Heart right ventricle (tissue), 16 donors: Measurements from ENCODE around the gene MKI67. TPM values are rescaled to one million over a fixed set of nuclear protein-coding genes. Genes with fewer than 3 reads are reported as not detected.
"Not testable (repeated sequence)": the region's sequence is repeated elsewhere in the genome, so short reads cannot be mapped to it uniquely, and the experiment has no call there.

ENCODE experiments used
- ATAC-seq, 8 donors: fragments of 200-7000 bp; cut with Tn5 transposase; one replicate each; pipeline ENCODE4 v1.9.1; 2020; ENCODE audit warnings: mild to moderate bottlenecking in 8 of 8, moderate library complexity in 8 of 8, moderate number of reproducible peaks in 1 of 8
- DNase-seq, 2 donors: peaks; one replicate each; pipeline ENCODE4 v3.0.0-alpha.2; 2020
- H3K27ac ChIP-seq, 10 donors: fragments of 200-600 bp; sonication (generic) in 2 of 10; one replicate each; pipeline versions ENCODE4 v1.5.0 to v1.8.0; 2020 to 2022; ENCODE audit warnings: mild to moderate bottlenecking in 3 of 10
- H3K27me3 ChIP-seq, 7 donors: fragments of 200-600 bp; one replicate each; pipeline ENCODE4 v1.8.0; 2021 to 2022; ENCODE audit warnings: mild to moderate bottlenecking in 2 of 7
- H3K36me3 ChIP-seq, 9 donors: fragments of 200-600 bp; sonication (generic) in 1 of 9; one replicate each; pipeline versions ENCODE4 v1.5.0 to v1.8.0; 2020 to 2022; ENCODE audit warnings: mild to moderate bottlenecking in 2 of 9
- H3K4me1 ChIP-seq, 9 donors: fragments of 200-600 bp; sonication (generic) in 1 of 9; one replicate each; pipeline versions ENCODE4 v1.5.0 to v1.8.0; 2020 to 2022; ENCODE audit warnings: mild to moderate bottlenecking in 4 of 9
- H3K4me3 ChIP-seq, 10 donors: fragments of 200-600 bp; sonication (generic) in 2 of 10; one replicate each; pipeline versions ENCODE4 v1.5.0 to v1.8.0; 2020 to 2022; ENCODE audit warnings: mild to moderate bottlenecking in 7 of 10, moderate library complexity in 2 of 10
- H3K9me3 ChIP-seq, 11 donors: fragments of 200-600 bp in 10 of 11; sonication (generic) in 2 of 11; one replicate each; pipeline versions ENCODE4 v1.5.0 to v1.8.0; 2013 to 2022; ENCODE audit warnings: mild to moderate bottlenecking in 2 of 11, control low read depth in 1 of 11, moderate library complexity in 1 of 11
- WGBS, 2 donors: extraction: QIAGEN DNeasy Blood & Tissue Kit; methylation state at CpG; one replicate each; pipeline ENCODE4 v1.1.7; 2013; ENCODE audit warnings: inconsistent platforms in 1 of 2; 5-methylcytosine and 5-hydroxymethylcytosine counted together
- intact Hi-C, 10 donors: fragments of 100-400 bp; cut with DNase I; formaldehyde crosslinking; loops; one replicate each; pipeline versions ENCODE4 v1.11.1 to v1.14.2; 2022
- polyA plus RNA-seq, 2 donors: library from polyadenylated mRNA; stranded (reverse); fragments of 200-250 nt; gene quantifications; one replicate each; pipeline ENCODE4 v1.2.3, GENCODE V29; 2013
- total RNA-seq, 10 donors: library from RNA; stranded (reverse); fragmentation: NEBNext Ultra II Directional in 3 of 10; extraction: Animal tissue kit (Norgen Biotek cat#: 25700) in 3 of 10; gene quantifications; one replicate each; pipeline versions ENCODE4 v1.2.1 to v1.2.4, GENCODE V29; 2021 to 2023
- TF ChIP-seq, protein P1 (sequence below), 9 donors: fragments of 200-600 bp; sonication (generic) in 2 of 9; IDR thresholded peaks; one replicate each; pipeline versions ENCODE4 v1.5.0 to v1.8.0; 2021 to 2022; ENCODE audit warnings: antibody characterized with exemption in 9 of 9, mild to moderate bottlenecking in 5 of 9, moderate library complexity in 1 of 9
- donor health status: Arrhythmogenic right ventricular cardiomyopathy.
- donor health status: ischemic (EF 13 %, LVEDD 7.1; RV severe dilation, severe dysfunction).
- donor health status: healthy with polysubstance abuse.
- donor health status: DM: no; HTN: yes; CAD: no.
- donor health status: DM: no; HTN: no; CAD: no.
- donor health status: ischemic (EF 25% LVEDD 6.9; RV normal size, moderate dysfunction).
- donor health status: ischemic (EF 25% LVEDD 5.7; RV mildly dilated, moderate dysfunction).
- donor health status: healthy.
- donor health status: DM: yes; HTN: yes; CAD: no.
- donor health status: Ischemic cardiomyopathy.
- donor health status: ischemic (EF 35%, LVEDD 5.7; RV mildly dilated, moderate dysfunction).
- donor health status: nonischemic (EF 11% LVEDD 7.7; RV severe dilation, severe dysfunction).
- donor health status: DM: yes; HTN: yes; CAD: no.
- donor health status: PGD.
- donor health status: ischemic (EF 29% LVEDD 5.4; RV normal size, mild dysfunction).
- donor health status: nonischemic (EF 23%, LVEDD 6.1; RV moderate dilation, normal function).

MKI67 gene
- total and polyA plus RNA-seq, 12 donors: 0.09 to 19.1 (median 0.42) TPM

DNA sequence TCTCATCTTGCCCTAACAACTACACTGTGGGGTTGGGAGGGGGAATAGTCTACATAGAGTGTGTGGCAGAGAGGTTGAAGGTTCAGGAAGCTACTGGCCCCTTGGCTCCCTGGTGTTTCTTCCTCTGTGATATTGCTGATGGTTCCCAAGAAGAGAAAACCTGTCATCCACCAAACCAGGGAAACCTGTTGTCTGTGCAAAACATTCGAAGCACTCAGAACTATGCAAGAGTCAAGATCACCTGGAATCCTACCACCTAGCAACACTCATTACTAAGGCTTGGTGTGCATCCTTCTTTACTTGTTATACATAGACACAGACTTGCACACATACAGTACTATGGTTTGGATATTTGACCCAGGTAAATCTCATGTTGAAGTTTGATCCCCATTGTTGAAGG is 46.5 kb upstream of the MKI67 start:
- Histone ChIP-seq H3K4me3 (no peak overlapping the region), H3K36me3 (no peaks in the 10 kb centered on the region), H3K4me1 (no peaks in the 10 kb centered on the region), H3K27ac (no peak overlapping the region), H3K9me3 (peaks cover 0 to 43% (median 9%) of the 10 kb centered on the region in 11 donors), H3K27me3 (peaks cover 0 to 27% (median 13%) of the 10 kb centered on the region in 7 donors)
- DNase-seq (no peak), ATAC-seq (no peak)
- TF ChIP-seq, protein P1, sequence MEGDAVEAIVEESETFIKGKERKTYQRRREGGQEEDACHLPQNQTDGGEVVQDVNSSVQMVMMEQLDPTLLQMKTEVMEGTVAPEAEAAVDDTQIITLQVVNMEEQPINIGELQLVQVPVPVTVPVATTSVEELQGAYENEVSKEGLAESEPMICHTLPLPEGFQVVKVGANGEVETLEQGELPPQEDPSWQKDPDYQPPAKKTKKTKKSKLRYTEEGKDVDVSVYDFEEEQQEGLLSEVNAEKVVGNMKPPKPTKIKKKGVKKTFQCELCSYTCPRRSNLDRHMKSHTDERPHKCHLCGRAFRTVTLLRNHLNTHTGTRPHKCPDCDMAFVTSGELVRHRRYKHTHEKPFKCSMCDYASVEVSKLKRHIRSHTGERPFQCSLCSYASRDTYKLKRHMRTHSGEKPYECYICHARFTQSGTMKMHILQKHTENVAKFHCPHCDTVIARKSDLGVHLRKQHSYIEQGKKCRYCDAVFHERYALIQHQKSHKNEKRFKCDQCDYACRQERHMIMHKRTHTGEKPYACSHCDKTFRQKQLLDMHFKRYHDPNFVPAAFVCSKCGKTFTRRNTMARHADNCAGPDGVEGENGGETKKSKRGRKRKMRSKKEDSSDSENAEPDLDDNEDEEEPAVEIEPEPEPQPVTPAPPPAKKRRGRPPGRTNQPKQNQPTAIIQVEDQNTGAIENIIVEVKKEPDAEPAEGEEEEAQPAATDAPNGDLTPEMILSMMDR (IDR thresholded peaks at IDR 0.05): no peak
- 76 to 84% methylated on average over 1 of the region's 1 CpG for WGBS, 2 donors
- intact Hi-C loops: no loop called here

DNA sequence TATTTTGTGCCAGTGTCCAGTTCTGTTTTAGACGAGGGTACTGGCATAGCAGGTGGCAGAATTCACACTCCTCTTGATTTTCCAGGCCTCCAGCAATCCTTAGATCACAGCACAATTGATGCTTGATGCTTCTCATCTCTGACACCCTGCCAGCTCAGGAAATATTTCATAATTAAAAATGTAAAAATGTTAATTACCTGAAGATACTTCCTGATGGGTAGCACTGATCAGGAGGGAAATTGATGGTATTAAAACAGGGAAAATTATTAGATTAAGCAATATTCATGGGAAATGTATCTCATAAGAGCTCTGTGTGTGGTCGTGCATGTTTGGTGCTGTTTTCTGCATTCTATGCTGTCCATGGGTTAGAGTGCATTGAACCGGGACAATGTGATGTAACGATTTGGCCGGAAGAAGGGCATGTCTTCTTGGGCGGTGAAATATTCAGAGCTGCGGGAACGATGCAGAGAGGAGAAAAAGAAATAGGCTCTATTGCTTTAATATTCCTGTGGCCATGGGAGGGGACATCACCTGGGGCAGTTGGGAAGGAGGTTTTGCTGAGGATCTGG is 43.7 kb upstream of the MKI67 start:
- WGBS, 2 donors: 77 to 84% methylated on average over 8 of the region's 8 CpGs
- Histone ChIP-seq H3K4me1 (no peaks in the 10 kb centered on the region), H3K27me3 (peaks cover 0 to 36% (median 18%) of the 10 kb centered on the region in 7 donors), H3K4me3 (no peak overlapping the region), H3K9me3 (peaks cover 0 to 33% (median 8%) of the 10 kb centered on the region in 11 donors), H3K36me3 (no peaks in the 10 kb centered on the region), H3K27ac (no peak overlapping the region)
- no peak for ATAC-seq
- TF ChIP-seq, protein P1 (IDR thresholded peaks at IDR 0.05): no peak
- intact Hi-C loops: no loop called here
- DNase-seq: no peak

- intact Hi-C loops: no loop called here
- Histone ChIP-seq H3K4me3 (no peak overlapping the region), H3K36me3 (no peaks in the 10 kb centered on the region), H3K9me3 (peaks cover 0 to 14% (median 0%) of the 10 kb centered on the region in 11 donors), H3K27me3 (peaks cover 0 to 49% (median 20%) of the 10 kb centered on the region in 7 donors), H3K27ac (no peak overlapping the region), H3K4me1 (no peaks in the 10 kb centered on the region)
- WGBS, 2 donors: 91 to 92% methylated on average over 3 of the region's 3 CpGs
- TF ChIP-seq, protein P1 (IDR thresholded peaks at IDR 0.05): no peak
- no peak for DNase-seq
- no peak for ATAC-seq
Measured at GRCh38 chr10:128167926-128168520, 41.8 kb upstream of the MKI67 start.

DNA sequence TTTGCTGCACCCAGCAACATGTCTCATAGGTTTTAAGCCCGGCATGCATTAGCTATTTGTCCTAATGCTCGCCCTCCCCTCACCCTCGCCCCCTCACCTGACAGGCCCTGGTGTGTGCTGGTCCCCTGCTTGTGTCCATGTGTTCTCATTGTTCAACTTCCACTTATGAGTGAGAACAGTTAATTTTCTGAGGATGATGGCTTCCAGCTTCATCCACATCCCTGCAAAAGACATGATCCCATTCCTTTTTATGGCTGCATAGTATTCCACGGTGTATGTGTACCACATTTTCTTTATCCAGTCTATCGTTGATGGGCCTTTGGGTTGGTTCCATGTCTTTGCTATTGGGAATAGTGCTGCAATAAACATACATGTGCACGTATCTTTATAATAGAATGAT is 40.9 kb upstream of the MKI67 start:
- H3K4me3 ChIP-seq, DNase-seq, intact Hi-C loops, H3K4me1 ChIP-seq, ATAC-seq, H3K27ac ChIP-seq, H3K36me3 ChIP-seq, H3K9me3 ChIP-seq: not testable (repeated sequence)
- peaks cover 0 to 51% (median 21%) of the 10 kb centered on the region in 7 donors for H3K27me3 ChIP-seq
- WGBS, 2 donors: 88 to 94% methylated on average over 6 of the region's 6 CpGs

DNA sequence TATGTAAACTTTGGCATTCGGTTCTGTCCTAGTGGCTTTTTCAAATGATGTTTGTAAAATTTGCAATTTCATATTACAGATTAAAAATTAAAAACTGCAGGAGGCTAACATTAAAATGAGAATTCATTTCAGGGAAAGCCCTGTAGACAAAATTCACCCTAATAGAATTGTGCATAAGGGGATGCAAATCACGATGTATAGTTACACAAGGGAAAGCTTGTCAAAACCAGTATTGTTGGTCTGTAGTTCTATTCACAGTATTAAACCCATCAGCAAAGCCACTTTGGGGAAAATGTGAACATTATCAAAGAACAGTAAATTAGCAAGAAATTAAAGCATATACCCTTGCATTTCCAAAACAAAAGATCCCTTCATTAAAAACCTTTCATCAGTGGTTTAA is 39.9 kb upstream of the MKI67 start:
- H3K9me3 ChIP-seq: peaks cover 0 to under 1% (median 0%) of the 10 kb centered on the region in 11 donors
- peaks cover 0 to 49% (median 31%) of the 10 kb centered on the region in 7 donors for H3K27me3 ChIP-seq
- DNase-seq (no peak), ATAC-seq (no peak)
- H3K36me3 ChIP-seq: no peaks in the 10 kb centered on the region
- TF ChIP-seq, protein P1 (IDR thresholded peaks at IDR 0.05): no peak
- peaks cover 0 to 2% (median 0%) of the 10 kb centered on the region in 9 donors for H3K4me1 ChIP-seq
- 77 to 79% methylated on average over 2 of the region's 2 CpGs for WGBS, 2 donors
- no peak overlapping the region for H3K27ac ChIP-seq
- intact Hi-C loops: no loop called here
- H3K4me3 ChIP-seq: no peak overlapping the region
